NCI-H1105 (cell line): ENCODE measurements around the gene MYO18B.

Experiments
- DNase-seq: peaks from one replicate; lab custom pipeline; 2025; lab: John Stamatoyannopoulos, UW

The MYO18B gene

GRCh38 chr22:25714739-25715138 is 27.2 kb upstream of the MYO18B start:
- no peak for DNase-seq

GRCh38 chr22:25716637-25717036 is 25.4 kb upstream of the MYO18B start:
- no peak for DNase-seq

GRCh38 chr22:25718135-25718840 is 23.7 kb upstream of the MYO18B start:
- DNase-seq: no peak

- no peak for DNase-seq
These were observed 19.8 kb upstream of the MYO18B start for GRCh38 chr22:25722223-25722622.

- DNase-seq: no peak
These were observed 19.4 kb upstream of the MYO18B start for GRCh38 chr22:25722626-25723025.

GRCh38 chr22:25726241-25726640 is 15.7 kb upstream of the MYO18B start:
- no peak for DNase-seq

- no peak for DNase-seq
These were observed 13.9 kb upstream of the MYO18B start for GRCh38 chr22:25728071-25728470.

- DNase-seq: no peak
These were observed 12.7 kb upstream of the MYO18B start for GRCh38 chr22:25729016-25729995.

GRCh38 chr22:25735650-25736049 is 6.3 kb upstream of the MYO18B start:
- no peak for DNase-seq

- DNase-seq: no peak
These were observed 5.5 kb upstream of the MYO18B start for GRCh38 chr22:25736378-25737011.

GRCh38 chr22:25739659-25740344 is 2.2 kb upstream of the MYO18B start:
- DNase-seq: no peak

- no peak for DNase-seq
These were observed 1.1 kb downstream of the MYO18B start for GRCh38 chr22:25742918-25743708.

- DNase-seq: no peak
These were observed 2.7 kb downstream of the MYO18B start for GRCh38 chr22:25744694-25745093.

- no peak for DNase-seq
These were observed 3.5 kb downstream of the MYO18B start for GRCh38 chr22:25745341-25746011.

- no peak for DNase-seq
These were observed 4.0 kb downstream of the MYO18B start for GRCh38 chr22:25746012-25746373.

GRCh38 chr22:25747245-25747944 is 5.4 kb downstream of the MYO18B start:
- no peak for DNase-seq

- DNase-seq: no peak
These were observed 6.2 kb downstream of the MYO18B start for GRCh38 chr22:25748140-25748539.

- DNase-seq: no peak
These were observed 6.7 kb downstream of the MYO18B start for GRCh38 chr22:25748704-25749103.

GRCh38 chr22:25749420-25750169 is 7.6 kb downstream of the MYO18B start:
- DNase-seq: no peak
